HepG2 (cell line): ENCODE data around the gene DOK1. TPM values are rescaled to one million over a fixed set of nuclear protein-coding genes. Genes with fewer than 3 reads are reported as not detected.

Experiments used
- ATF7-NPFF ChIP-seq: sonication (generic); formaldehyde crosslinking; IDR thresholded peaks from 2 replicates; pipeline ENCODE4 v1.8.1; 2023; ENCODE audit warnings: mild to moderate bottlenecking, low read depth, missing genetic modification reagents, moderate library complexity
- KDM5B ChIP-seq: sonication (generic); formaldehyde crosslinking; IDR thresholded peaks from 2 replicates; pipeline ENCODE4 v1.4.0; 2020; ENCODE audit warnings: missing genetic modification reagents, mild to moderate bottlenecking, borderline replicate concordance
- RBAK ChIP-seq: sonication (generic); formaldehyde crosslinking; IDR thresholded peaks from 2 replicates; pipeline ENCODE4 v1.5.1; 2020; ENCODE audit warnings: mild to moderate bottlenecking, missing genetic modification reagents
- RNF2 ChIP-seq: fragments of 450-650 bp; conservative IDR thresholded peaks from 2 replicates; pipeline ENCODE4 v1.6.1; 2016; ENCODE audit warnings: low read depth
- YY1 ChIP-seq: IDR thresholded peaks from 2 replicates; pipeline ENCODE4 v1.6.1; 2011; ENCODE audit warnings: low read length, low read depth, moderate library complexity, mild to moderate bottlenecking; ENCODE audit not compliant: insufficient read depth, insufficient replicate concordance
- ZMAT3 ChIP-seq: sonication (generic); formaldehyde crosslinking; conservative IDR thresholded peaks from 2 replicates; pipeline ENCODE4 v1.7.0; 2021; ENCODE audit warnings: missing genetic modification reagents
- ZNF75D ChIP-seq: sonication (generic); formaldehyde crosslinking; IDR thresholded peaks from 2 replicates; pipeline ENCODE4 v1.8.1; 2023; ENCODE audit warnings: missing genetic modification reagents, mild to moderate bottlenecking, borderline replicate concordance
- ZNF766 ChIP-seq: sonication (generic); formaldehyde crosslinking; IDR thresholded peaks from 2 replicates; pipeline ENCODE4 v1.5.0; 2020; ENCODE audit warnings: missing genetic modification reagents, borderline replicate concordance
- ZNF775 ChIP-seq: sonication (generic); formaldehyde crosslinking; IDR thresholded peaks from 2 replicates; pipeline ENCODE4 v1.4.0; 2020; ENCODE audit warnings: missing genetic modification reagents, mild to moderate bottlenecking, moderate library complexity, borderline replicate concordance
- ZNF816 ChIP-seq: sonication (generic); formaldehyde crosslinking; IDR thresholded peaks from 2 replicates; pipeline ENCODE4 v1.8.0; 2022; ENCODE audit warnings: missing genetic modification reagents, mild to moderate bottlenecking, borderline replicate concordance
- ZSCAN20 ChIP-seq: sonication (generic); formaldehyde crosslinking; IDR thresholded peaks from 2 replicates; pipeline ENCODE4 v1.4.0; 2020; ENCODE audit warnings: missing genetic modification reagents, mild to moderate bottlenecking, borderline replicate concordance
- polyA plus RNA-seq, 8 experiments: library from polyadenylated mRNA; depleted of rRNA in 3 of 8; stranded (reverse) in 7 of 8; unstranded in 1 of 8; fragments of >200 nt; fragmentation: Illumina TruSeq in 4 of 8; extraction: Trizol in 4 of 8; gene quantifications; 2 replicates each; pipeline versions ENCODE4 v1.2.1 to v1.2.3, GENCODE V29; 2011 to 2016; ENCODE audit warnings: low read depth in 4 of 8, missing spikeins in 1 of 8, mixed read lengths in 1 of 8; ENCODE audit not compliant: insufficient read depth in 1 of 8
- total RNA-seq, 5 experiments: library from RNA; depleted of rRNA; stranded (reverse); fragments of >200 nt; fragmentation: Illumina TruSeq; extraction: Trizol; gene quantifications; 2 replicates each; pipeline ENCODE4 v1.2.3, GENCODE V29; 2016; ENCODE audit warnings: low read depth in 1 of 5
- TF ChIP-seq, protein P1 (sequence below): sonication (generic); formaldehyde crosslinking; IDR thresholded peaks from 2 replicates; pipeline ENCODE4 v1.8.1; 2023; ENCODE audit warnings: mild to moderate bottlenecking, moderate library complexity, missing genetic modification reagents
- TF ChIP-seq, protein P2 (sequence below): sonication (generic); formaldehyde crosslinking; conservative IDR thresholded peaks from 2 replicates; pipeline ENCODE4 v1.4.0; 2020; ENCODE audit warnings: mild to moderate bottlenecking, missing genetic modification reagents, moderate library complexity
- TF ChIP-seq, protein P3 (sequence below): sonication (generic); formaldehyde crosslinking; IDR thresholded peaks from 2 replicates; pipeline ENCODE4 v1.9.0; 2021; ENCODE audit warnings: missing genetic modification reagents, borderline replicate concordance
- TF ChIP-seq, protein P4 (sequence below): sonication (generic); formaldehyde crosslinking; IDR thresholded peaks from 2 replicates; pipeline ENCODE4 v1.4.0; 2020; ENCODE audit warnings: missing genetic modification reagents
- TF ChIP-seq, protein P5 (sequence below): sonication (generic); formaldehyde crosslinking; IDR thresholded peaks from 2 replicates; pipeline ENCODE4 v1.4.0; 2020; ENCODE audit warnings: missing genetic modification reagents

The DOK1 gene
- total and polyA plus RNA-seq, 2 of the 13 experiments (the other 11 are each of a cell fraction or from before 2014, with no cell fraction given): 0.53 to 0.74 TPM

DNA sequence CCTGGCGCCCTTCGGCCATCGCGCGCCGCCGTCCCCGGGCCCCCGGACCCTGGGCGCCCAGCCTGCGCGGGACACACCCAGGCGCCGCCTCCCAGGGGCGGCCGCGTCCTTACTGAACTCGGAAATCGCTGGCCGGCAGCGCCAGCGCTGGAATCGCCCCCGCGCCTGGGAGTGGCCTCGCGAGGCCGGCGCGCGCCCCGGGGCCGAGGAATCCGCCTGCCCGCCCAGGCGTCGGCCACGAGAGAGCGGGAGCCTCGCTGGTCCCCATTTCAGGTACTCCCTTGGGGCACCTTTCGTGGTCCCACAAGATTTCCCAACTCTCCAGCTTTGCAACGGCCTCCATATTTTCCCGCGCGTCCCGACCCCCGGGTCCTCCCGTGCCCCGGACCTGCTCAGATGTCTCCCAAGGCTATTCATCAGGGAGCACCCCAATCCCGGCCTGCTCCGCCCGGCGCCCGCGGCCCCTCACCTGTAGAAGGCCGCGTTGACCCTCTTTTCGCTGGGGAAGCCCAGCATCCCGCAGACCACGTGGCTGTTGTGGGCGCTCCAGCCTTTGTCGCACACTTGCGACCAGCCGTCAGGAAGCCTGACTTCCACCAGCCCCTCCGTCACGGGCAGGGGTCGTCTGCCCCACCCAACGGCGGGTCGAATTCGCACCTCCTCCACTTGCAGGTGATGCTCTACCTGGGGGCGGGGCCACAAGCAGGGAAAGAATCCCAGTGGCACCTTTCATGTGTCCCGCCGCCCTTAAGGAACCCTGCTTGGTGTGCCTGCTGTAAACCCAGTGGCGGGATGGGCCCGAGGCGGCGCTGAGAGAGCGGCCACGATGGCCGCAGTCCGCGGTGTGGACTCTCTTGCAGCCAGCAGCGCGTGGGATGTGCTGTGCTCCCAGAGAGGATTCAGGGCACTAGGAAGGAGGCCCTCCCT, 5.4 kb upstream of the DOK1 start (continued):
- TF ChIP-seq ZNF766 (CRISPR knock-in tag) (no peak), ZNF775 (CRISPR knock-in tag) (no peak), ZNF816 (CRISPR knock-in tag) (no peak), ZNF75D (CRISPR knock-in tag) (no peak), RNF2 (0 out of 2 replicates have a peak, but pooled peaks have one; percentile 35), ATF7-NPFF (CRISPR knock-in tag) (peak; percentile 8; the same call in 1 of the 2 replicates), RBAK (CRISPR knock-in tag) (no peak), ZSCAN20 (CRISPR knock-in tag) (peak; percentile 86; the same call in 1 of the 2 replicates), YY1 (peak; percentile 76), ZMAT3 (CRISPR knock-in tag) (0 out of 2 replicates have a peak, but pooled peaks have one; percentile 23), KDM5B (CRISPR knock-in tag) (0 out of 2 replicates have a peak, but pooled peaks have one; percentile 18)
- TF ChIP-seq, protein P1, sequence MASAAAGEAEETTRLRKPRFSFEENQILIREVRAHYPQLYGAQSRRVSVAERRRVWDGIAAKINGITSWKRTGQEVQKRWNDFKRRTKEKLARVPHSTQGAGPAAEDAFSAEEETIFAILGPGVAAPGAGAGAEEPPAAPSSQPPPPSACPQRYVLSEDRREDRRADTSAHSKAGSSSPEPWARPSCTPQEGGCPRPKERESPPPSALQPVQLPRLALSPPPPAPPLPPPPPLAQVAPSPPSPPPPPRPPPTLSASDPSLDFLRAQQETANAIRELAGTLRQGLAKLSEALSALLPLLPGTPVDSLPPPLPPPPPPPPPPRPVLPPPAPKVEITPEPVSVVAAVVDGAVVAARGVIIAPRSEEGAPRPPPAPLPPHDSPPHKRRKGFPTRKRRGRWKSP (CRISPR knock-in tag): peak; percentile 82
- TF ChIP-seq, protein P2, sequence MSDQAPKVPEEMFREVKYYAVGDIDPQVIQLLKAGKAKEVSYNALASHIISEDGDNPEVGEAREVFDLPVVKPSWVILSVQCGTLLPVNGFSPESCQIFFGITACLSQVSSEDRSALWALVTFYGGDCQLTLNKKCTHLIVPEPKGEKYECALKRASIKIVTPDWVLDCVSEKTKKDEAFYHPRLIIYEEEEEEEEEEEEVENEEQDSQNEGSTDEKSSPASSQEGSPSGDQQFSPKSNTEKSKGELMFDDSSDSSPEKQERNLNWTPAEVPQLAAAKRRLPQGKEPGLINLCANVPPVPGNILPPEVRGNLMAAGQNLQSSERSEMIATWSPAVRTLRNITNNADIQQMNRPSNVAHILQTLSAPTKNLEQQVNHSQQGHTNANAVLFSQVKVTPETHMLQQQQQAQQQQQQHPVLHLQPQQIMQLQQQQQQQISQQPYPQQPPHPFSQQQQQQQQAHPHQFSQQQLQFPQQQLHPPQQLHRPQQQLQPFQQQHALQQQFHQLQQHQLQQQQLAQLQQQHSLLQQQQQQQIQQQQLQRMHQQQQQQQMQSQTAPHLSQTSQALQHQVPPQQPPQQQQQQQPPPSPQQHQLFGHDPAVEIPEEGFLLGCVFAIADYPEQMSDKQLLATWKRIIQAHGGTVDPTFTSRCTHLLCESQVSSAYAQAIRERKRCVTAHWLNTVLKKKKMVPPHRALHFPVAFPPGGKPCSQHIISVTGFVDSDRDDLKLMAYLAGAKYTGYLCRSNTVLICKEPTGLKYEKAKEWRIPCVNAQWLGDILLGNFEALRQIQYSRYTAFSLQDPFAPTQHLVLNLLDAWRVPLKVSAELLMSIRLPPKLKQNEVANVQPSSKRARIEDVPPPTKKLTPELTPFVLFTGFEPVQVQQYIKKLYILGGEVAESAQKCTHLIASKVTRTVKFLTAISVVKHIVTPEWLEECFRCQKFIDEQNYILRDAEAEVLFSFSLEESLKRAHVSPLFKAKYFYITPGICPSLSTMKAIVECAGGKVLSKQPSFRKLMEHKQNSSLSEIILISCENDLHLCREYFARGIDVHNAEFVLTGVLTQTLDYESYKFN (CRISPR knock-in tag): no peak
- TF ChIP-seq, protein P3, sequence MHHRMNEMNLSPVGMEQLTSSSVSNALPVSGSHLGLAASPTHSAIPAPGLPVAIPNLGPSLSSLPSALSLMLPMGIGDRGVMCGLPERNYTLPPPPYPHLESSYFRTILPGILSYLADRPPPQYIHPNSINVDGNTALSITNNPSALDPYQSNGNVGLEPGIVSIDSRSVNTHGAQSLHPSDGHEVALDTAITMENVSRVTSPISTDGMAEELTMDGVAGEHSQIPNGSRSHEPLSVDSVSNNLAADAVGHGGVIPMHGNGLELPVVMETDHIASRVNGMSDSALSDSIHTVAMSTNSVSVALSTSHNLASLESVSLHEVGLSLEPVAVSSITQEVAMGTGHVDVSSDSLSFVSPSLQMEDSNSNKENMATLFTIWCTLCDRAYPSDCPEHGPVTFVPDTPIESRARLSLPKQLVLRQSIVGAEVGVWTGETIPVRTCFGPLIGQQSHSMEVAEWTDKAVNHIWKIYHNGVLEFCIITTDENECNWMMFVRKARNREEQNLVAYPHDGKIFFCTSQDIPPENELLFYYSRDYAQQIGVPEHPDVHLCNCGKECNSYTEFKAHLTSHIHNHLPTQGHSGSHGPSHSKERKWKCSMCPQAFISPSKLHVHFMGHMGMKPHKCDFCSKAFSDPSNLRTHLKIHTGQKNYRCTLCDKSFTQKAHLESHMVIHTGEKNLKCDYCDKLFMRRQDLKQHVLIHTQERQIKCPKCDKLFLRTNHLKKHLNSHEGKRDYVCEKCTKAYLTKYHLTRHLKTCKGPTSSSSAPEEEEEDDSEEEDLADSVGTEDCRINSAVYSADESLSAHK (CRISPR knock-in tag): no peak
- TF ChIP-seq, protein P4, sequence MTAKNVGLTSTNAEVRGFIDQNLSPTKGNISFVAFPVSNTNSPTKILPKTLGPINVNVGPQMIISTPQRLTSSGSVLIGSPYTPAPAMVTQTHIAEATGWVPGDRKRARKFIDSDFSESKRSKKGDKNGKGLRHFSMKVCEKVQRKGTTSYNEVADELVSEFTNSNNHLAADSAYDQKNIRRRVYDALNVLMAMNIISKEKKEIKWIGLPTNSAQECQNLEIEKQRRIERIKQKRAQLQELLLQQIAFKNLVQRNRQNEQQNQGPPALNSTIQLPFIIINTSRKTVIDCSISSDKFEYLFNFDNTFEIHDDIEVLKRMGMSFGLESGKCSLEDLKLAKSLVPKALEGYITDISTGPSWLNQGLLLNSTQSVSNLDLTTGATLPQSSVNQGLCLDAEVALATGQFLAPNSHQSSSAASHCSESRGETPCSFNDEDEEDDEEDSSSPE (CRISPR knock-in tag): peak; percentile 70
- TF ChIP-seq, protein P5, sequence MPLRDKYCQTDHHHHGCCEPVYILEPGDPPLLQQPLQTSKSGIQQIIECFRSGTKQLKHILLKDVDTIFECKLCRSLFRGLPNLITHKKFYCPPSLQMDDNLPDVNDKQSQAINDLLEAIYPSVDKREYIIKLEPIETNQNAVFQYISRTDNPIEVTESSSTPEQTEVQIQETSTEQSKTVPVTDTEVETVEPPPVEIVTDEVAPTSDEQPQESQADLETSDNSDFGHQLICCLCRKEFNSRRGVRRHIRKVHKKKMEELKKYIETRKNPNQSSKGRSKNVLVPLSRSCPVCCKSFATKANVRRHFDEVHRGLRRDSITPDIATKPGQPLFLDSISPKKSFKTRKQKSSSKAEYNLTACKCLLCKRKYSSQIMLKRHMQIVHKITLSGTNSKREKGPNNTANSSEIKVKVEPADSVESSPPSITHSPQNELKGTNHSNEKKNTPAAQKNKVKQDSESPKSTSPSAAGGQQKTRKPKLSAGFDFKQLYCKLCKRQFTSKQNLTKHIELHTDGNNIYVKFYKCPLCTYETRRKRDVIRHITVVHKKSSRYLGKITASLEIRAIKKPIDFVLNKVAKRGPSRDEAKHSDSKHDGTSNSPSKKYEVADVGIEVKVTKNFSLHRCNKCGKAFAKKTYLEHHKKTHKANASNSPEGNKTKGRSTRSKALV (CRISPR knock-in tag): peak; percentile 88; the same call in 1 of the 2 replicates
